HG02840 (cell line): Measurements from ENCODE around the gene LEFTY1.

Source experiments
- ATAC-seq: cut with Tn5 transposase; IDR thresholded peaks from one replicate; pipeline ENCODE4 v1.9.1; 2021; ENCODE audit warnings: mild to moderate bottlenecking, moderate library complexity, moderate number of reproducible peaks; ENCODE audit not compliant: unreplicated experiment, low FRiP score

LEFTY1 gene

GRCh38 chr1:225917536-225917935 lies 28.6 kb upstream of the LEFTY1 start:
- no peak for ATAC-seq

GRCh38 chr1:225917101-225917500 lies 28.2 kb upstream of the LEFTY1 start:
- no peak for ATAC-seq

- ATAC-seq = no peak
Measured at GRCh38 chr1:225915538-225915991, 26.6 kb upstream of the LEFTY1 start.

GRCh38 chr1:225914947-225915346 lies 26.0 kb upstream of the LEFTY1 start:
- ATAC-seq = no peak

- ATAC-seq = no peak
Measured at GRCh38 chr1:225914391-225914790, 25.4 kb upstream of the LEFTY1 start.

GRCh38 chr1:225911191-225912130 lies 22.5 kb upstream of the LEFTY1 start:
- no peak for ATAC-seq

GRCh38 chr1:225909477-225909876 lies 20.5 kb upstream of the LEFTY1 start:
- ATAC-seq = no peak

- ATAC-seq = no peak
Measured at GRCh38 chr1:225908773-225909172, 19.8 kb upstream of the LEFTY1 start.

GRCh38 chr1:225908013-225908640 lies 19.2 kb upstream of the LEFTY1 start:
- no peak for ATAC-seq

- ATAC-seq = no peak
Measured at GRCh38 chr1:225907341-225907740, 18.4 kb upstream of the LEFTY1 start.

- no peak for ATAC-seq
Measured at GRCh38 chr1:225906467-225906866, 17.5 kb upstream of the LEFTY1 start.

- no peak for ATAC-seq
Measured at GRCh38 chr1:225903623-225904022, 14.7 kb upstream of the LEFTY1 start.

- no peak for ATAC-seq
Measured at GRCh38 chr1:225899044-225899925, 10.3 kb upstream of the LEFTY1 start.

GRCh38 chr1:225897595-225898514 lies 8.9 kb upstream of the LEFTY1 start:
- no peak for ATAC-seq

GRCh38 chr1:225896937-225897549 lies 8.1 kb upstream of the LEFTY1 start:
- ATAC-seq = peak; percentile 99

GRCh38 chr1:225896494-225896893 lies 7.5 kb upstream of the LEFTY1 start:
- ATAC-seq = no peak

- no peak for ATAC-seq
Measured at GRCh38 chr1:225892307-225892706, 3.4 kb upstream of the LEFTY1 start.

GRCh38 chr1:225891229-225891972 lies 2.5 kb upstream of the LEFTY1 start:
- ATAC-seq = no peak
